K562 (cell line): ENCODE measurements around the gene PLXND1. TPM values are rescaled to one million over a fixed set of nuclear protein-coding genes. Genes with fewer than 3 reads are reported as not detected.

Experiments used
- ATAC-seq: fragments of 200-7000 bp; cut with Tn5 transposase; 3 replicates; pipeline ENCODE4 v1.9.1; 2020; ENCODE audit warnings: moderate library complexity
- BruUV-seq: library from RNA; stranded (reverse); fragments of 400-500 nt; replicated peaks from 2 replicates; lab custom pipeline; 2021; lab: Mats Ljungman, UMichigan
- CTCF ChIA-PET: fragments of 300-600 bp; formaldehyde crosslinking; extraction: SDS; loops from one replicate; lab custom pipeline; 2021; ENCODE audit warnings: low intra/inter-chr PET ratio; lab: Yijun Ruan, JAX
- POLR2A ChIA-PET: fragments of 300-600, 350-650 bp; sonication (Branson Sonifier 250); formaldehyde crosslinking; extraction: SDS; loops from one replicate; lab custom pipeline; 2021; ENCODE audit warnings: antibody characterized with exemption, inconsistent platforms; lab: Yijun Ruan, JAX
- DNase-seq, 4 experiments: peaks; one replicate each; pipeline versions ENCODE4 v3.0.0 to v3.0.0-alpha.2; 2011 to 2018; ENCODE audit warnings: low spot score in 3 of 4, mixed read lengths in 3 of 4; ENCODE audit errors: extremely low read depth in 1 of 4
- FAIRE-seq: peaks from 2 replicates; lab custom pipeline; 2011; peaks lifted over from hg19 to GRCh38; lab: Jason Lieb, UNC
- H2AFZ ChIP-seq: 2 replicates; pipeline ENCODE4 v1.6.0; 2011; ENCODE audit warnings: low read depth, low read length, control low read depth, inconsistent platforms
- H3K27ac ChIP-seq: fragments of 200-600 bp; 3 replicates; pipeline ENCODE4 v1.8.0; 2011; ENCODE audit warnings: low read depth, mild to moderate bottlenecking, control low read depth, inconsistent platforms, low read length, moderate library complexity, mixed read lengths; ENCODE audit errors: extremely low read depth
- H3K27me3 ChIP-seq, 2 experiments: fragments of 300-600 bp in 1 of 2; 2 replicates in 1 of 2; 3 replicates in 1 of 2; pipeline versions ENCODE4 v1.6.0 to v1.8.0; 2011; ENCODE audit warnings: inconsistent platforms in 2 of 2, low read length in 2 of 2, mild to moderate bottlenecking in 1 of 2, mixed read lengths in 1 of 2, moderate library complexity in 1 of 2; ENCODE audit not compliant: control insufficient read depth in 2 of 2, insufficient read depth in 2 of 2
- H3K36me3 ChIP-seq: fragments of 300-600 bp; 3 replicates; pipeline ENCODE4 v1.8.0; 2011; ENCODE audit warnings: mild to moderate bottlenecking, low read length, inconsistent platforms; ENCODE audit not compliant: control insufficient read depth, insufficient read depth
- H3K4me1 ChIP-seq, 2 experiments: fragments of 200-600 bp in 1 of 2; replicated peaks in 1 of 2; 2 replicates in 1 of 2; 3 replicates in 1 of 2; pipeline versions ENCODE4 v1.5.1 to v1.8.0; 2011; ENCODE audit warnings: inconsistent platforms in 2 of 2, low read length in 2 of 2, mild to moderate bottlenecking in 1 of 2, mixed read lengths in 1 of 2, moderate library complexity in 1 of 2; ENCODE audit not compliant: control insufficient read depth in 2 of 2, insufficient read depth in 2 of 2
- H3K4me2 ChIP-seq: 2 replicates; pipeline ENCODE4 v1.6.1; 2011; ENCODE audit warnings: low read length, control low read depth, inconsistent platforms, mixed read lengths; ENCODE audit not compliant: insufficient read depth
- H3K4me3 ChIP-seq: fragments of 200-600 bp; sonication (generic), shearing (Covaris generic); 2 replicates; pipeline ENCODE4 v1.5.1; 2016; ENCODE audit warnings: control low read depth, inconsistent platforms
- H3K79me2 ChIP-seq: fragments of 200-600 bp; 3 replicates; pipeline ENCODE4 v1.8.0; 2011; ENCODE audit warnings: low read length, inconsistent platforms; ENCODE audit not compliant: control insufficient read depth, insufficient read depth
- H3K9ac ChIP-seq, 2 experiments: 2 replicates each; pipeline versions ENCODE4 v1.6.0 to v1.6.1; 2011; ENCODE audit warnings: low read depth in 2 of 2, low read length in 2 of 2, control low read depth in 1 of 2, inconsistent platforms in 1 of 2, mild to moderate bottlenecking in 1 of 2, mixed read lengths in 1 of 2; ENCODE audit not compliant: insufficient read depth in 1 of 2
- H3K9me1 ChIP-seq: one replicate; pipeline ENCODE4 v1.6.0; 2011; ENCODE audit warnings: inconsistent platforms, mild to moderate bottlenecking, low read length, moderate library complexity; ENCODE audit not compliant: control insufficient read depth, insufficient read depth
- H3K9me3 ChIP-seq: replicated peaks from 2 replicates; pipeline ENCODE4 v1.5.1; 2011; ENCODE audit warnings: low read depth, low read length, inconsistent platforms; ENCODE audit not compliant: control insufficient read depth, insufficient read depth
- H4K20me1 ChIP-seq: replicated peaks from 2 replicates; pipeline ENCODE4 v1.6.1; 2011; ENCODE audit warnings: low read length, inconsistent platforms, mixed read lengths; ENCODE audit not compliant: control insufficient read depth, insufficient read depth
- ELF2 ChIP-seq: fragments of 250-450 bp; sonication (Bioruptor Pico); IDR thresholded peaks from 2 replicates; pipeline ENCODE4 v1.5.0; 2021; ENCODE audit warnings: mild to moderate bottlenecking
- FOXA1 ChIP-seq: fragments of 450-650 bp; IDR thresholded peaks from 2 replicates; pipeline ENCODE4 v1.6.1; 2016; ENCODE audit warnings: mild to moderate bottlenecking, borderline replicate concordance
- HSF4 ChIP-seq: fragments of 250-450 bp; sonication (Bioruptor Pico); IDR thresholded peaks from 2 replicates; pipeline ENCODE4 v2.1.2; 2022; ENCODE audit warnings: mild to moderate bottlenecking, moderate library complexity, borderline replicate concordance
- NR2C2 ChIP-seq, 2 experiments: fragments of 200-800 bp in 1 of 2; sonication (Bioruptor generic) in 1 of 2; sonication (generic) in 1 of 2; formaldehyde crosslinking in 1 of 2; IDR thresholded peaks; 2 replicates each; pipeline versions ENCODE4 v1.6.1 to v1.8.0; 2016 to 2022; ENCODE audit warnings: mild to moderate bottlenecking in 1 of 2, missing compliant biosample characterization in 1 of 2, missing genetic modification characterization in 1 of 2, missing genetic modification reagents in 1 of 2
- SAFB2 ChIP-seq: fragments of 200-400 bp; formaldehyde crosslinking; IDR thresholded peaks from 2 replicates; pipeline ENCODE4 v1.6.1; 2018; ENCODE audit warnings: borderline replicate concordance, low read length, low read depth, moderate library complexity; ENCODE audit not compliant: severe bottlenecking
- SETDB1 ChIP-seq: IDR thresholded peaks from one replicate; pipeline ENCODE4 v1.6.1; 2012; ENCODE audit warnings: low read length, control low read depth, inconsistent platforms
- ZC3H11A ChIP-seq: IDR thresholded peaks from 2 replicates; pipeline ENCODE4 v1.6.1; 2012; ENCODE audit warnings: low read depth, low read length, improper control_type of control experiment
- ZNF253 ChIP-seq: fragments of 250-450 bp; sonication (Bioruptor Pico); conservative IDR thresholded peaks from 2 replicates; pipeline ENCODE4 v1.6.1; 2021; ENCODE audit warnings: mild to moderate bottlenecking
- ZNF384 ChIP-seq: IDR thresholded peaks from 2 replicates; pipeline ENCODE4 v1.6.1; 2012; ENCODE audit warnings: low read depth, low read length, improper control_type of control experiment
- WGBS: fragments of 100-300 bp; shearing (Covaris generic); methylation state at CpG from one replicate; pipeline ENCODE4 v1.1.6; 2016; ENCODE audit warnings: low coverage, mixed read lengths; ENCODE audit not compliant: insufficient coverage; ENCODE audit errors: missing lambda C conversion rate; 5-methylcytosine and 5-hydroxymethylcytosine counted together
- in situ Hi-C: fragments of 300-500 bp; cut with MboI; formaldehyde crosslinking; loops from 4 replicates; pipeline ENCODE4 v1.15.0; 2018; ENCODE audit warnings: inconsistent platforms, mixed read lengths
- intact Hi-C: fragments of 100-400 bp; cut with micrococcal nuclease; formaldehyde crosslinking; loops from 2 replicates; pipeline ENCODE4 v1.14.2; 2022
- polyA plus RNA-seq, 8 experiments: library from polyadenylated mRNA; depleted of rRNA in 4 of 8; stranded (reverse) in 5 of 8; unstranded in 3 of 8; fragments of >200 nt; fragmentation: Nextera tagmentation in 2 of 8; fragmentation: Illumina TruSeq in 1 of 8; extraction: Ambion mirVana in 2 of 8; extraction: Trizol in 1 of 8; gene quantifications; 2 replicates each; pipeline versions ENCODE4 v1.2.1 to v1.2.3, GENCODE V29; 2011 to 2014; ENCODE audit warnings: inconsistent platforms in 1 of 8, missing spikeins in 1 of 8
- total RNA-seq, 7 experiments: library from RNA; depleted of rRNA in 6 of 7; stranded (reverse); fragments of >200 nt in 6 of 7; fragmentation: Illumina TruSeq in 2 of 7; extraction: Trizol in 2 of 7; gene quantifications; 2 replicates each; pipeline versions ENCODE4 v1.2.1 to v1.2.3, GENCODE V29; 2011 to 2021; ENCODE audit warnings: low replicate concordance in 1 of 7
- TF ChIP-seq, protein P1 (sequence below), 2 experiments: fragments of 450-650 bp; conservative IDR thresholded peaks; 2 replicates each; pipeline ENCODE4 v1.6.1; 2017; ENCODE audit warnings: mild to moderate bottlenecking in 2 of 2, moderate library complexity in 2 of 2

Gene PLXND1
- total and polyA plus RNA-seq, 9 of the 15 experiments (the other 6 are each of a cell fraction or from before 2014, with no cell fraction given): 0.34 to 28.8 (median 14.0) TPM

DNA sequence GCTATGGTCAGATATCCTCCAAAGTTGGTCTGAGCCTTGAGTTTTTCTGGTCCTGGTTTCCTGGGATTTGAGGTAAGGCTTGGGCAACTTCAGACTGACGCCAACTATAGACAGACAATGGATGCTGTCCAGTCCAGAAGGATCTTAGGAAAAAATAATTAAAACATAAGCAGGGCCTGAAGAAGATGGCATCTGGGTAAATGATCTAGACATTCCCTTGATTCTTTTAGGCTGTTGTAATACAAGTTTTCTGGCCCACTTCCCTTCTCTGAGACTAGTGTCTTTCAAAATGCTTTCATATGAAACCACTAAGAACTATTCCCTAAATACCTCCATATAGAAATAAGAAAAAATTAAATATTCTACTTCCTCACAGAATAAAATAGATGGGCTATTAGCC is 47.7 kb upstream of the PLXND1 start (continued):
- TF ChIP-seq, protein P1, sequence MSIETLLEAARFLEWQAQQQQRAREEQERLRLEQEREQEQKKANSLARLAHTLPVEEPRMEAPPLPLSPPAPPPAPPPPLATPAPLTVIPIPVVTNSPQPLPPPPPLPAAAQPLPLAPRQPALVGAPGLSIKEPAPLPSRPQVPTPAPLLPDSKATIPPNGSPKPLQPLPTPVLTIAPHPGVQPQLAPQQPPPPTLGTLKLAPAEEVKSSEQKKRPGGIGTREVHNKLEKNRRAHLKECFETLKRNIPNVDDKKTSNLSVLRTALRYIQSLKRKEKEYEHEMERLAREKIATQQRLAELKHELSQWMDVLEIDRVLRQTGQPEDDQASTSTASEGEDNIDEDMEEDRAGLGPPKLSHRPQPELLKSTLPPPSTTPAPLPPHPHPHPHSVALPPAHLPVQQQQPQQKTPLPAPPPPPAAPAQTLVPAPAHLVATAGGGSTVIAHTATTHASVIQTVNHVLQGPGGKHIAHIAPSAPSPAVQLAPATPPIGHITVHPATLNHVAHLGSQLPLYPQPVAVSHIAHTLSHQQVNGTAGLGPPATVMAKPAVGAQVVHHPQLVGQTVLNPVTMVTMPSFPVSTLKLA (conservative IDR thresholded peaks at IDR 0.05): no peak

DNA sequence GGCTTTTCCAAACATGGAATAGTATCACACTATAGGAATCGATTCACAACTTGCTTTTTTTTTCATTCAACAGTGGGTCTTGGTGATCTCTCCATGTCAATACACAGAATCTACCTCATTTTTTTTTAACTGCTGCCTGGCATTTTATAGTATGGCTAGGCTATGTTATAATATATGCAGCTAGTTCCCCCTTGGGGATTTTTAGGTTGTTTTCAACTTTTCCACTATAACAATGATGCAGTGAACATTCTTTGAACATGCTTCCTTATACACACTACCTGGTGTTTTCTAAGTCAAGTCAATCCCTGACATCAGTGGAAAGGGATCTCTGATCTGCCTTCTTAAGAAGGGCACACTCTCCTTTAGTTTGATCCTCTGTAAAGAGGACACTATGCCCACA is 46.5 kb upstream of the PLXND1 start:
- no TSS peak for BruUV-seq
- Histone ChIP-seq H3K9ac (no peak overlapping the region), H2AFZ (no peak overlapping the region), H3K4me2 (no peak overlapping the region), H3K9me3 (no peaks in the 10 kb centered on the region), H4K20me1 (no peaks in the 10 kb centered on the region), H3K9me1 (no peaks in the 10 kb centered on the region), H3K79me2 (no peaks in the 10 kb centered on the region), H3K4me1 (peaks cover 4 to 13% of the 10 kb centered on the region in 2 experiments; a peak in 4 of 5 replicates), H3K36me3 (0 out of 3 replicates have a peak, but pooled peaks cover 7% of the 10 kb centered on the region), H3K27me3 (no peaks in the 10 kb centered on the region), H3K27ac (no peak overlapping the region), H3K4me3 (no peak overlapping the region)
- ChIA-PET POLR2A (no interaction called here), CTCF (no interaction called here)
- FAIRE-seq: no peak
- WGBS: 0% methylated on average over 1 of the region's 1 CpG
- intact Hi-C loops (no loop called here), in situ Hi-C loops (loop anchor here (5.0 kb wide), 2 partner anchors 169 to 269 kb away; no protein-coding TSS in a partner anchor)
- DNase-seq: no peak
- TF ChIP-seq FOXA1 (no peak), ZNF384 (no peak), HSF4 (CRISPR knock-in tag) (no peak), SAFB2 (no peak), ELF2 (CRISPR knock-in tag) (no peak), NR2C2 (CRISPR knock-in tag; IDR thresholded peaks at IDR 0.05) (no peak), NR2C2 (tag; IDR thresholded peaks at IDR 0.05) (no peak), ZNF253 (no peak), ZC3H11A (no peak), SETDB1 (no peak)
- ATAC-seq: no peak
